ENCODE results near the gene FOXE1. TPM values are rescaled to one million over a fixed set of nuclear protein-coding genes. Genes with fewer than 3 reads are reported as not detected.

FOXE1 gene
- total and polyA plus RNA-seq, 2 of the 13 experiments (the other 11 are each of a cell fraction or from before 2014, with no cell fraction given): not detected

- TF ChIP-seq PRDM10 (CRISPR knock-in tag; IDR thresholded peaks at IDR 0.05; ENCODE audit: low read depth) (no peak), EHMT2 (IDR thresholded peaks at IDR 0.05; ENCODE audit: borderline replicate concordance, low read depth, low read length) (no peak), ZNF576 (CRISPR knock-in tag; IDR thresholded peaks at IDR 0.05) (no peak)
Measured at GRCh38 chr9:97856857-97857605, 4.0 kb downstream of the FOXE1 start (continued).

GRCh38 chr9:97857606-97858392 is 4.8 kb downstream of the FOXE1 start:
- 31% methylated on average over 28 of the region's 54 CpGs for WGBS (ENCODE audit: low lambda C conversion rate)
- BruUV-seq (replicated peaks): no TSS peak
- no peak overlapping the region for H3K27ac ChIP-seq (ENCODE audit: extremely low read length, insufficient read depth, low read length)
- TF ChIP-seq DZIP1 (CRISPR knock-in tag; IDR thresholded peaks at IDR 0.05) (no peak), ZNF652 (CRISPR knock-in tag; IDR thresholded peaks at IDR 0.05; ENCODE audit: borderline replicate concordance, low read depth) (no peak)
- peak overlapping the region; percentile 24; the same call in 1 of the 2 replicates for H3K4me2 ChIP-seq (ENCODE audit: low read depth, low read length)
- peaks cover 6 to 43% of the 10 kb centered on the region in 2 experiments; a peak in 4 of 5 replicates for H3K27me3 ChIP-seq (ENCODE audit: control insufficient read depth in 1 of 2, insufficient read depth in 2 of 2, low read length in 2 of 2)
- ChIA-PET CTCF (ENCODE audit: low intra/inter-chr PET ratio, low total read pairs) (no interaction called here), POLR2A (no interaction called here)
- no peak overlapping the region for H3K4me3 ChIP-seq (replicated peaks in 1 of 3; ENCODE audit: insufficient read depth in 1 of 3, low read depth in 2 of 3, low read length in 3 of 3)
- DNase-seq (ENCODE audit: low spot score): no peak
- H3K4me1 ChIP-seq (ENCODE audit: insufficient read depth, low read length): no peaks in the 10 kb centered on the region; the same call in 1 of the 2 replicates
- in situ Hi-C loops (cut with HindIII; ENCODE audit: extremely low pct_ligation_motif_present, low pct_unique_long_range_greater_than_20kb) (no loop called here), intact Hi-C loops (cut with micrococcal nuclease; ENCODE audit: unreplicated experiment) (no loop called here)
- H2AFZ ChIP-seq (ENCODE audit: low read length): no peak overlapping the region
- FAIRE-seq: no peak
- no peaks in the 10 kb centered on the region for H3K9me3 ChIP-seq (ENCODE audit: low read length)
- H3K79me2 ChIP-seq (ENCODE audit: insufficient read depth, low read length): no peaks in the 10 kb centered on the region
- no peaks in the 10 kb centered on the region for H4K20me1 ChIP-seq (ENCODE audit: insufficient read depth, low read length)
- peak; percentile 18; the same call in 2 of the 3 replicates for ATAC-seq
- no peaks in the 10 kb centered on the region for H3K36me3 ChIP-seq (replicated peaks in 1 of 2; ENCODE audit: control insufficient read depth in 1 of 2, insufficient read depth in 2 of 2, low read length in 2 of 2)
- no peak overlapping the region for H3K9ac ChIP-seq (ENCODE audit: insufficient read depth, low read depth, low read length)
